IMR-90 (cell line): Measurements from ENCODE around the gene ZMIZ1. TPM values are rescaled to one million over a fixed set of nuclear protein-coding genes. Genes with fewer than 3 reads are reported as not detected.
A peak's percentile ranks its signal among the peaks of the same experiment; 100 is the strongest.

ENCODE experiments used
- ATAC-seq: fragments of 200-7000 bp; cut with Tn5 transposase; 2 replicates; pipeline ENCODE4 v1.9.1; 2020; ENCODE audit warnings: low read depth, mild to moderate bottlenecking, moderate library complexity
- BruUV-seq: library from RNA; stranded (reverse); fragments of 400-500 nt; replicated peaks from 2 replicates; lab custom pipeline; 2021; lab: Mats Ljungman, UMichigan
- CTCF ChIA-PET: fragments of 300-600 bp; formaldehyde crosslinking; extraction: SDS; loops from one replicate; lab custom pipeline; 2021; ENCODE audit warnings: antibody characterized with exemption; lab: Yijun Ruan, JAX
- POLR2A ChIA-PET: fragments of 300-600 bp; sonication (Branson Sonifier 250); formaldehyde crosslinking; loops from one replicate; lab custom pipeline; 2022; ENCODE audit warnings: antibody characterized with exemption; ENCODE audit not compliant: unreplicated experiment; lab: Charles Lee
- DNase-seq: peaks from one replicate; pipeline ENCODE4 v3.0.0; 2013
- H2AFZ ChIP-seq: replicated peaks from 2 replicates; pipeline ENCODE3; 2013; ENCODE audit warnings: low read length, mild to moderate bottlenecking; ENCODE audit not compliant: poor library complexity
- H2AK5ac ChIP-seq: 2 replicates; pipeline ENCODE4 v1.6.1; 2013; ENCODE audit warnings: low read depth, low read length, inconsistent platforms
- H2AK9ac ChIP-seq: replicated peaks from 2 replicates; pipeline ENCODE3; 2013; ENCODE audit warnings: mild to moderate bottlenecking, low read depth, low read length, moderate library complexity; ENCODE audit not compliant: poor library complexity
- H2BK120ac ChIP-seq: 2 replicates; pipeline ENCODE4 v1.6.1; 2013; ENCODE audit warnings: low read depth, low read length, inconsistent platforms
- H2BK15ac ChIP-seq: 3 replicates; pipeline ENCODE4 v1.6.1; 2013; ENCODE audit warnings: low read depth, low read length, inconsistent platforms
- H2BK20ac ChIP-seq: 2 replicates; pipeline ENCODE4 v1.6.1; 2013; ENCODE audit warnings: low read depth, mild to moderate bottlenecking, inconsistent platforms, low read length, moderate library complexity
- H2BK5ac ChIP-seq: 2 replicates; pipeline ENCODE4 v1.6.1; 2013; ENCODE audit warnings: mild to moderate bottlenecking, low read depth, low read length, inconsistent platforms; ENCODE audit not compliant: poor library complexity, severe bottlenecking
- H3K14ac ChIP-seq: replicated peaks from 2 replicates; pipeline ENCODE4 v1.6.1; 2013; ENCODE audit warnings: low read depth, low read length, inconsistent platforms
- H3K18ac ChIP-seq: 2 replicates; pipeline ENCODE4 v1.6.1; 2013; ENCODE audit warnings: low read depth, low read length, control low read depth
- H3K23ac ChIP-seq: 2 replicates; pipeline ENCODE4 v1.6.1; 2013; ENCODE audit warnings: low read depth, low read length, inconsistent platforms
- H3K27ac ChIP-seq: 2 replicates; pipeline ENCODE4 v1.5.1; 2013; ENCODE audit warnings: mild to moderate bottlenecking, control low read depth, low read length; ENCODE audit not compliant: insufficient read depth
- H3K27me3 ChIP-seq: 2 replicates; pipeline ENCODE4 v1.6.1; 2013; ENCODE audit warnings: low read length; ENCODE audit not compliant: control insufficient read depth, insufficient read depth
- H3K36me3 ChIP-seq: 2 replicates; pipeline ENCODE4 v1.6.1; 2013; ENCODE audit warnings: low read length, mixed read lengths; ENCODE audit not compliant: control insufficient read depth, insufficient read depth
- H3K4ac ChIP-seq: 2 replicates; pipeline ENCODE4 v1.6.1; 2013; ENCODE audit warnings: low read depth, low read length, inconsistent platforms
- H3K4me1 ChIP-seq: 2 replicates; pipeline ENCODE4 v1.6.1; 2013; ENCODE audit warnings: low read length, mixed read lengths; ENCODE audit not compliant: control insufficient read depth, insufficient read depth
- H3K4me2 ChIP-seq: 2 replicates; pipeline ENCODE4 v1.6.1; 2013; ENCODE audit warnings: low read depth, mild to moderate bottlenecking, control low read depth, low read length, moderate library complexity
- H3K4me3 ChIP-seq: 2 replicates; pipeline ENCODE4 v1.5.1; 2013; ENCODE audit warnings: low read depth, mild to moderate bottlenecking, control low read depth, low read length, moderate library complexity; ENCODE audit not compliant: insufficient read depth
- H3K56ac ChIP-seq: 2 replicates; pipeline ENCODE4 v1.6.1; 2013; ENCODE audit warnings: low read length, inconsistent platforms; ENCODE audit not compliant: insufficient read depth; ENCODE audit errors: extremely low read depth
- H3K79me1 ChIP-seq, 2 experiments: 2 replicates each; pipeline ENCODE4 v1.6.1; 2013; ENCODE audit warnings: low read length in 2 of 2, inconsistent platforms in 1 of 2, low read depth in 1 of 2
- H3K9ac ChIP-seq: 2 replicates; pipeline ENCODE4 v1.6.1; 2013; ENCODE audit warnings: low read depth, low read length, control low read depth
- H3K9me1 ChIP-seq: 2 replicates; pipeline ENCODE4 v1.6.1; 2013; ENCODE audit warnings: low read length, inconsistent platforms; ENCODE audit not compliant: insufficient read depth
- H3K9me3 ChIP-seq: 2 replicates; pipeline ENCODE4 v1.6.1; 2013; ENCODE audit warnings: low read length; ENCODE audit not compliant: control insufficient read depth, insufficient read depth
- H4K20me1 ChIP-seq: 2 replicates; pipeline ENCODE4 v1.6.1; 2013; ENCODE audit warnings: low read length, inconsistent platforms; ENCODE audit not compliant: insufficient read depth
- H4K5ac ChIP-seq: 2 replicates; pipeline ENCODE4 v1.6.1; 2013; ENCODE audit warnings: mild to moderate bottlenecking, low read depth, low read length, control low read depth
- H4K8ac ChIP-seq, 2 experiments: 2 replicates each; pipeline ENCODE4 v1.6.1; 2013; ENCODE audit warnings: low read depth in 2 of 2, low read length in 2 of 2, control low read depth in 1 of 2, inconsistent platforms in 1 of 2
- H4K91ac ChIP-seq: 2 replicates; pipeline ENCODE4 v1.6.1; 2013; ENCODE audit warnings: low read depth, low read length, inconsistent platforms; ENCODE audit not compliant: insufficient read depth
- BHLHE40 ChIP-seq: fragments of 150-350 bp; IDR thresholded peaks from 2 replicates; pipeline ENCODE4 v1.6.1; 2016; ENCODE audit warnings: mild to moderate bottlenecking, low read depth, low read length
- CEBPB ChIP-seq: IDR thresholded peaks from 2 replicates; pipeline ENCODE4 v1.6.1; 2012; ENCODE audit warnings: low read depth, low read length, improper control_type of control experiment
- CTCF ChIP-seq: conservative IDR thresholded peaks from 2 replicates; pipeline ENCODE4 v1.5.1; 2012; ENCODE audit warnings: mild to moderate bottlenecking, low read depth, low read length, improper control_type of control experiment
- NFE2L2 ChIP-seq: fragments of 150-350 bp; IDR thresholded peaks from 2 replicates; pipeline ENCODE4 v1.6.1; 2016; ENCODE audit warnings: low read depth, mild to moderate bottlenecking, low read length
- RFX5 ChIP-seq: IDR thresholded peaks from 2 replicates; pipeline ENCODE4 v1.8.0; 2012; ENCODE audit warnings: low read depth, mild to moderate bottlenecking, low read length, moderate library complexity
- WGBS, 2 experiments: methylation state at CpG; one replicate each; pipeline versions ENCODE4 v1.1.5 to v1.1.7; 2013; ENCODE audit warnings: missing lambda C conversion rate in 2 of 2; ENCODE audit not compliant: insufficient read length in 1 of 2; ENCODE audit errors: extremely low coverage in 2 of 2; 5-methylcytosine and 5-hydroxymethylcytosine counted together
- dilution Hi-C: fragments of 300-500 bp; cut with HindIII; formaldehyde crosslinking; loops from one replicate; pipeline ENCODE4 v1.14.3; 2018; ENCODE audit warnings: low sequenced_read_pairs; ENCODE audit not compliant: unreplicated experiment
- in situ Hi-C: fragments of 300-500 bp; cut with MboI; formaldehyde crosslinking; loops from 3 replicates; pipeline ENCODE4 v1.14.3; 2019; ENCODE audit warnings: low sequenced_read_pairs, inconsistent platforms, mixed read lengths
- intact Hi-C: fragments of 100-400 bp; cut with micrococcal nuclease; formaldehyde crosslinking; loops from 2 replicates; pipeline ENCODE4 v1.10.0; 2022
- polyA plus RNA-seq, 3 experiments: library from polyadenylated mRNA; depleted of rRNA; stranded (reverse); fragments of >200 nt; gene quantifications; 2 replicates each; pipeline ENCODE4 v1.2.3, GENCODE V29; 2012; ENCODE audit warnings: low replicate concordance in 1 of 3
- total RNA-seq: library from RNA; depleted of rRNA; stranded (reverse); fragments of >200 nt; gene quantifications from 2 replicates; pipeline ENCODE4 v1.2.3, GENCODE V29; 2012

Gene ZMIZ1
- total and polyA plus RNA-seq, 2 of the 4 experiments (the other 2 are of a cell fraction) = 6.6 to 48.7 TPM

GRCh38 chr10:79197558-79197957 is 128.8 kb downstream of the ZMIZ1 start:
- peaks cover 47 to 88% of the 10 kb centered on the region in 2 experiments for H3K79me1 ChIP-seq
- in situ Hi-C loops = loop anchor here (5.0 to 10.0 kb wide), 2 partner anchors 993 to 1150 kb away; no protein-coding TSS in a partner anchor
- no peak overlapping the region for H2AK5ac ChIP-seq
- ChIA-PET POLR2A (interaction anchor here (0.6 kb wide), 1 partner anchor 56 kb away, joined by 4 read pairs; no protein-coding TSS in a partner anchor), CTCF (interaction anchor here (0.8 kb wide), 1 partner anchor 39 kb away, joined by 4 read pairs; no protein-coding TSS in a partner anchor)
- H3K4ac ChIP-seq = no peak overlapping the region
- no peak overlapping the region for H3K4me3 ChIP-seq
- no peak overlapping the region for H2BK15ac ChIP-seq
- H4K5ac ChIP-seq = no peak overlapping the region
- no TSS peak for BruUV-seq
- no peak overlapping the region for H3K14ac ChIP-seq
- dilution Hi-C loops = no loop called here
- intact Hi-C loops = loop anchor here (5.0 to 10.0 kb wide), 2 partner anchors 225 to 253 kb away; no protein-coding TSS in a partner anchor
- no peak overlapping the region for H4K91ac ChIP-seq
- no peak overlapping the region for H3K56ac ChIP-seq
- H2BK120ac ChIP-seq = no peak overlapping the region
- DNase-seq (no peak), ATAC-seq (no peak)
- no peak overlapping the region for H2BK5ac ChIP-seq
- H3K9me1 ChIP-seq = peaks cover 12% of the 10 kb centered on the region
- H2BK20ac ChIP-seq = no peak overlapping the region
- no peak overlapping the region for H2AFZ ChIP-seq
- H2AK9ac ChIP-seq = no peak overlapping the region
- 0 out of 4 replicates have a peak overlapping the region, but pooled peaks of 1 of the 2 experiments have one; percentile 1 for H4K8ac ChIP-seq
- H3K23ac ChIP-seq = no peak overlapping the region
- no peak overlapping the region for H3K4me2 ChIP-seq
- H3K9ac ChIP-seq = no peak overlapping the region
- peaks cover 35% of the 10 kb centered on the region for H3K36me3 ChIP-seq
- no peaks in the 10 kb centered on the region for H3K27me3 ChIP-seq
- H3K18ac ChIP-seq = no peak overlapping the region
- no peaks in the 10 kb centered on the region for H3K9me3 ChIP-seq
- H3K27ac ChIP-seq = no peak overlapping the region
- WGBS, 2 experiments = no CpG with 5 or more reads among the region's 4 CpGs
- H4K20me1 ChIP-seq = peaks cover 59% of the 10 kb centered on the region
- TF ChIP-seq NFE2L2 (no peak), CTCF (no peak), CEBPB (no peak), RFX5 (no peak), BHLHE40 (no peak)
- peaks cover 22% of the 10 kb centered on the region for H3K4me1 ChIP-seq
